Measurements from ENCODE around the gene FBXO31. TPM values are rescaled to one million over a fixed set of nuclear protein-coding genes. Genes with fewer than 3 reads are reported as not detected.

FBXO31 gene
- total RNA-seq, 6 donors from 2014 or later: 15.9 to 103 (median 31.4) TPM

DNA sequence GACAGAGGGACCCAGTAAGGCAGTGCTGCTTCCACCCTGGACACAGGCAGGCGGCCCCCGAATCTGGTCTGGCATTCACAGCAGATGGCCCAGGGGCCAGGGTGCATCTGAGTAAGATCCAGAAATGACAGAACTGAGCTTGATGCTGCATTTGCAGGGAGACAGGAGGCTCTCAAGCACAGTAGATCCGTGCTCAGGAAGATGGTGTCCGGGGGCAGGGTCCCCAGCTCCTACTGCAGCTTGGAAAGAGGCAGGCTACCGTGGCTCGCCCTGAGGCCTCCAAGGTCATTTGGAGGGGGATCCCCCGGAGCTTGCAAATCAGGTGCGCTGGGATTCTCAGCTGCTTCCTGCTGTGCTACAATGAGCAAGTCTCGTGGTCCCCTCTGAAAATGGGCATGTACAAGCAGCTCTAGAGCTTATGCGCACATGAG lies 68.6 kb downstream of the FBXO31 start:
- no peak for TF ChIP-seq EP300 (IDR thresholded peaks at IDR 0.05)
- TF ChIP-seq, protein P1, sequence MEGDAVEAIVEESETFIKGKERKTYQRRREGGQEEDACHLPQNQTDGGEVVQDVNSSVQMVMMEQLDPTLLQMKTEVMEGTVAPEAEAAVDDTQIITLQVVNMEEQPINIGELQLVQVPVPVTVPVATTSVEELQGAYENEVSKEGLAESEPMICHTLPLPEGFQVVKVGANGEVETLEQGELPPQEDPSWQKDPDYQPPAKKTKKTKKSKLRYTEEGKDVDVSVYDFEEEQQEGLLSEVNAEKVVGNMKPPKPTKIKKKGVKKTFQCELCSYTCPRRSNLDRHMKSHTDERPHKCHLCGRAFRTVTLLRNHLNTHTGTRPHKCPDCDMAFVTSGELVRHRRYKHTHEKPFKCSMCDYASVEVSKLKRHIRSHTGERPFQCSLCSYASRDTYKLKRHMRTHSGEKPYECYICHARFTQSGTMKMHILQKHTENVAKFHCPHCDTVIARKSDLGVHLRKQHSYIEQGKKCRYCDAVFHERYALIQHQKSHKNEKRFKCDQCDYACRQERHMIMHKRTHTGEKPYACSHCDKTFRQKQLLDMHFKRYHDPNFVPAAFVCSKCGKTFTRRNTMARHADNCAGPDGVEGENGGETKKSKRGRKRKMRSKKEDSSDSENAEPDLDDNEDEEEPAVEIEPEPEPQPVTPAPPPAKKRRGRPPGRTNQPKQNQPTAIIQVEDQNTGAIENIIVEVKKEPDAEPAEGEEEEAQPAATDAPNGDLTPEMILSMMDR (IDR thresholded peaks at IDR 0.05): no peak
- TF ChIP-seq POLR2A (IDR thresholded peaks at IDR 0.05): no peak
- no peak for TF ChIP-seq POLR2AphosphoS5 (IDR thresholded peaks at IDR 0.05)
- H3K4me1 ChIP-seq: peaks cover 9 to 19% (median 10%) of the 10 kb centered on the region in 4 donors
- H3K4me3 ChIP-seq: no peak overlapping the region
- DNase-seq: peak in 1 of 2 donors; percentile 33
- WGBS, 2 donors: 93 to 97% methylated on average over 9 to 10 of the region's 10 CpGs
- H3K27ac ChIP-seq: no peak overlapping the region
- no peaks in the 10 kb centered on the region for H3K9me3 ChIP-seq
- no peaks in the 10 kb centered on the region for H3K27me3 ChIP-seq
- no peaks in the 10 kb centered on the region for H3K36me3 ChIP-seq
- no peak for ATAC-seq (ENCODE audit: low FRiP score in 2 of 2)

DNA sequence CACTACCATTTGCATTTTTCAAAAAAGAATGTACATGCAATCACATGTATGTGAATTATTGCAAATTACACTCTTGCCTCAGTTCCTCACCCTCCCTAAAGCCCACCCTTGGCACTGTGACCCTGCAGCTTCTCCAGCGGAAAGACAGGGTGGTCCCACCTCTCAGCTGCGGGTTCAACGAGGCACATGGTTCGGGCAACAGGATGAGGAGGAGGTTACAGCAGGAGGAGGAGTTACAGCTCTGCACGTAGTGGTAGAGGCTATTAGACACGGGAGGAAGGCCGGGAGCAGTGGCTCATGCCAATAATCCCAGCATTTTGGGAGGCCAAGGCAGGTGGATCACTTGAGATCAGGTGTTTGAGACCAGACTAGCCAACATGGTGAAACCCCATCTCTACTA lies 71.6 kb downstream of the FBXO31 start:
- no peak for DNase-seq
- ATAC-seq (ENCODE audit: low FRiP score in 2 of 2): no peak
- H3K27ac ChIP-seq: no peak overlapping the region
- no peaks in the 10 kb centered on the region for H3K9me3 ChIP-seq
- no peak for TF ChIP-seq POLR2AphosphoS5 (IDR thresholded peaks at IDR 0.05)
- TF ChIP-seq, protein P1 (IDR thresholded peaks at IDR 0.05): no peak
- no peak for TF ChIP-seq EP300 (IDR thresholded peaks at IDR 0.05)
- TF ChIP-seq POLR2A (IDR thresholded peaks at IDR 0.05): no peak
- peaks cover 0 to 9% (median 0%) of the 10 kb centered on the region in 4 donors for H3K4me1 ChIP-seq
- H3K4me3 ChIP-seq: no peak overlapping the region
- H3K36me3 ChIP-seq: no peaks in the 10 kb centered on the region
- no peaks in the 10 kb centered on the region for H3K27me3 ChIP-seq
- 85 to 86% methylated on average over 7 of the region's 7 CpGs for WGBS, 2 donors

GRCh38 chr16:87311387-87311786 lies 72.2 kb downstream of the FBXO31 start:
- TF ChIP-seq POLR2AphosphoS5 (IDR thresholded peaks at IDR 0.05) (no peak), EP300 (IDR thresholded peaks at IDR 0.05) (no peak)
- no peak overlapping the region for H3K27ac ChIP-seq
- no peaks in the 10 kb centered on the region for H3K9me3 ChIP-seq
- WGBS, 2 donors: 97 to 100% methylated on average over 1 to 5 of the region's 5 CpGs
- no peak overlapping the region for H3K4me3 ChIP-seq
- peaks cover 0 to 3% (median 0%) of the 10 kb centered on the region in 4 donors for H3K4me1 ChIP-seq
- no peaks in the 10 kb centered on the region for H3K27me3 ChIP-seq
- no peaks in the 10 kb centered on the region for H3K36me3 ChIP-seq
- no peak for DNase-seq
- ATAC-seq (ENCODE audit: low FRiP score in 2 of 2): peak in 1 of 2 donors; percentile 27

DNA sequence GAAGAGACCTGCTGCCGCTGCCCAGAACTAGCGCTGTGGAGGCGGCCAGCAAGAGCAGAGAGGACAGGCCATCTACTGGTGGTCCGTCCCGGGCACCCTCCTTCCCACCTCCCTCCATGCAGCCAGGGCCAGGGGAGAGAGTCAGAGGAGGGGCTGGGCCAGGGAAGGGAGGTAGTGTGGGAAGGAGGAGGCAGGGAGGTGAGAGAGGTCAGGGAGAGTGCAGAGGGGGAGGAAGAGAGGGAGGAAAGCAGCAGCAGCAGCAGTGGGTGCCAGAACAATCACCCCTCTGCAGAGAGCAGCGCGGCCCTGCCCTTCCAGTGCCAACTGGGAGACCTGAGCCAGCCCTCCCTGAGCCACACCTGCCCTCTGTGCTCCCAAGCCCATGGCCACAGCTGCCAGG lies 73.0 kb downstream of the FBXO31 start:
- peak in 1 of 2 donors; percentile 15 for ATAC-seq (ENCODE audit: low FRiP score in 2 of 2)

DNA sequence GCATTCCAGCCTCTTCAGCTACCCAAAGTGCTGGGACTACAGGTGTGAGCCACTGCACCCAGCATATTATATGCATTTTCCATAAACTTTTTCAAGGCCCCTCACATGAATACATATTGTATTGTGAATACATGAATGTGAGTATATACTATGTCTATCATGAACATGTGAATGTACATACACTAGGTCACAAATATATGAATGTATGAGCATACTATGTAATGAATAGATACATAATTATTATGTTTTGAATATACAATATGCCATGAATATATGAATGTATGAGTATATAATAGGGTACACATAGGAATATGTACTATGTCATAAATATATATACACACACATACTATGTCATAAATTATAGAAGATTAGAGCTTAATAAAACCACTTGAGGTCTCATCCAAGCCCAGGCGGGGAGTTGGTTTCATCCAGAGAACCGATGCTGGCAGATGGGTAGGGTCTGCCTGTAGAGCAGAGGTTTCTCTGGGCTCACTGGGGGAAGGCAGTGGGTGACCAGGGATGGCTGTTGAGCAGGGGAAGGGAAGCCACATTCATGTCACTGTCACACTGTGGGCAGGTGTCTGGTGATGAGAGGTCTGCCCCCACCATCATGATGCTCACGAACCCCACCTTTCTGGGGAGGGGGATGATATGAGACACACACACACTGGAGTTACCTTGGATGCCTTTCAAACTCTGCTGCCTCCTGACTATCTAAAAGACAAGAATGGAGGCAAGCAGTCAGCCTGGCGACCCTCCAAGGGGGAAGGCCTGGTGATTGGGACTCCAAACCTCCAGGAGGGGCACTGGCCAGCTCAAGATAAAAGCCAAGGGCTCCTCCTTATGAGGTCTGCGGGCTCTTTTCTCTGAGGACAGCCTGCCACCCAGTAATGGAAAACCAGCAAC lies 73.7 kb downstream of the FBXO31 start:
- Histone ChIP-seq H3K4me3 (no peak overlapping the region), H3K27me3 (no peaks in the 10 kb centered on the region), H3K9me3 (no peaks in the 10 kb centered on the region), H3K36me3 (no peaks in the 10 kb centered on the region), H3K4me1 (no peaks in the 10 kb centered on the region), H3K27ac (no peak overlapping the region)
- ATAC-seq (ENCODE audit: low FRiP score in 2 of 2): no peak
- DNase-seq: no peak
- TF ChIP-seq, protein P1 (IDR thresholded peaks at IDR 0.05): no peak
- no peak for TF ChIP-seq EP300 (IDR thresholded peaks at IDR 0.05)
- no peak for TF ChIP-seq POLR2A (IDR thresholded peaks at IDR 0.05)
- TF ChIP-seq POLR2AphosphoS5 (IDR thresholded peaks at IDR 0.05): no peak
- WGBS, 2 donors: 85 to 93% methylated on average over 2 to 5 of the region's 5 CpGs

More for the DNA sequence above, 73.0 kb downstream of the FBXO31 start:
- H3K27me3 ChIP-seq: no peaks in the 10 kb centered on the region
- no peaks in the 10 kb centered on the region for H3K9me3 ChIP-seq
- H3K4me3 ChIP-seq: no peak overlapping the region
- no peaks in the 10 kb centered on the region for H3K36me3 ChIP-seq
- H3K4me1 ChIP-seq: no peaks in the 10 kb centered on the region
- H3K27ac ChIP-seq: no peak overlapping the region
- peak in 1 of 2 donors; percentile 25 for DNase-seq
- 73 to 78% methylated on average over 5 to 7 of the region's 7 CpGs for WGBS, 2 donors
- no peak for TF ChIP-seq EP300 (IDR thresholded peaks at IDR 0.05)
- TF ChIP-seq, protein P1 (IDR thresholded peaks at IDR 0.05): no peak
